Measurements from ENCODE around the gene INPP5A. TPM values are rescaled to one million over a fixed set of nuclear protein-coding genes. Genes with fewer than 3 reads are reported as not detected.

The INPP5A gene
- total and polyA plus RNA-seq, 7 donors, result 17.6 to 132 (median 100) TPM

- Histone ChIP-seq H3K27ac (no peak overlapping the region), H3K9me3 (peaks cover 0 to 3% (median 1%) of the 10 kb centered on the region in 4 donors), H3K36me3 (no peaks in the 10 kb centered on the region), H3K4me1 (no peaks in the 10 kb centered on the region), H3K4me3 (no peak overlapping the region), H3K27me3 (no peaks in the 10 kb centered on the region)
- TF ChIP-seq POLR2AphosphoS5 (IDR thresholded peaks at IDR 0.05) (no peak), EP300 (IDR thresholded peaks at IDR 0.05) (no peak), POLR2A (IDR thresholded peaks at IDR 0.05) (no peak), CTCF (IDR thresholded peaks at IDR 0.05) (no peak)
- DNase-seq, result peak; percentile 28
- intact Hi-C loops (cut with DNase I), result no loop called here
- 78 to 93% methylated on average over 11 of the region's 11 CpGs for WGBS, 2 donors
Observed at GRCh38 chr10:132804287-132804686, 266.7 kb downstream of the INPP5A start.

GRCh38 chr10:132804785-132805426 is 267.3 kb downstream of the INPP5A start:
- Histone ChIP-seq H3K9me3 (peaks cover 0 to 3% (median 1%) of the 10 kb centered on the region in 4 donors), H3K27me3 (no peaks in the 10 kb centered on the region), H3K4me1 (no peaks in the 10 kb centered on the region), H3K36me3 (no peaks in the 10 kb centered on the region), H3K27ac (no peak overlapping the region), H3K4me3 (no peak overlapping the region)
- TF ChIP-seq POLR2AphosphoS5 (IDR thresholded peaks at IDR 0.05), result no peak
- no peak for TF ChIP-seq EP300 (IDR thresholded peaks at IDR 0.05)
- TF ChIP-seq POLR2A (IDR thresholded peaks at IDR 0.05), result no peak
- TF ChIP-seq CTCF (IDR thresholded peaks at IDR 0.05), result no peak
- intact Hi-C loops (cut with DNase I), result no loop called here
- WGBS, 2 donors, result 38 to 70% methylated on average over 23 of the region's 23 CpGs
- DNase-seq, result peak; percentile 48

- no peak for TF ChIP-seq CTCF (IDR thresholded peaks at IDR 0.05)
- TF ChIP-seq POLR2AphosphoS5 (IDR thresholded peaks at IDR 0.05), result no peak
- TF ChIP-seq EP300 (IDR thresholded peaks at IDR 0.05), result no peak
- no peak for TF ChIP-seq POLR2A (IDR thresholded peaks at IDR 0.05)
- H3K27me3 ChIP-seq, result no peaks in the 10 kb centered on the region
- H3K27ac ChIP-seq, result no peak overlapping the region
- H3K9me3 ChIP-seq, result peaks cover 0 to 3% (median 1%) of the 10 kb centered on the region in 4 donors
- intact Hi-C loops (cut with DNase I), result no loop called here
- no peaks in the 10 kb centered on the region for H3K4me1 ChIP-seq
- WGBS, 2 donors, result 64 to 76% methylated on average over 21 of the region's 21 CpGs
- H3K36me3 ChIP-seq, result no peaks in the 10 kb centered on the region
- H3K4me3 ChIP-seq, result no peak overlapping the region
- DNase-seq, result no peak
Observed at GRCh38 chr10:132805599-132805998, 268.0 kb downstream of the INPP5A start.

GRCh38 chr10:132806110-132806509 is 268.5 kb downstream of the INPP5A start:
- H3K27ac ChIP-seq, result no peak overlapping the region
- intact Hi-C loops (cut with DNase I), result no loop called here
- no peaks in the 10 kb centered on the region for H3K4me1 ChIP-seq
- WGBS, 2 donors, result 68 to 75% methylated on average over 7 of the region's 7 CpGs
- H3K27me3 ChIP-seq, result no peaks in the 10 kb centered on the region
- peaks cover 0 to 3% (median 1%) of the 10 kb centered on the region in 4 donors for H3K9me3 ChIP-seq
- H3K4me3 ChIP-seq, result no peak overlapping the region
- no peak for DNase-seq
- no peaks in the 10 kb centered on the region for H3K36me3 ChIP-seq
- TF ChIP-seq POLR2A (IDR thresholded peaks at IDR 0.05) (no peak), CTCF (IDR thresholded peaks at IDR 0.05) (no peak), EP300 (IDR thresholded peaks at IDR 0.05) (no peak), POLR2AphosphoS5 (IDR thresholded peaks at IDR 0.05) (no peak)

All from sigmoid colon (tissue), 7 donors.